ENCODE measurements around the gene ZBTB8A. TPM values are rescaled to one million over a fixed set of nuclear protein-coding genes. Genes with fewer than 3 reads are reported as not detected.

Gene ZBTB8A
- total RNA-seq, 4 donors from 2014 or later: 2.5 to 5.2 (median 3.9) TPM

- in situ Hi-C loops (cut with MboI; ENCODE audit: low sequenced_read_pairs in 4 of 4): no loop called here
- no peak overlapping the region for H3K27ac ChIP-seq
- H3K27me3 ChIP-seq: no peaks in the 10 kb centered on the region
- ATAC-seq: no peak
- no peak overlapping the region for H3K4me3 ChIP-seq
- no peaks in the 10 kb centered on the region for H3K4me1 ChIP-seq
- intact Hi-C loops (cut with DNase I; ENCODE audit: low total_unique reads): no loop called here
- H3K36me3 ChIP-seq: no peaks in the 10 kb centered on the region
- no peak for TF ChIP-seq POLR2A (IDR thresholded peaks at IDR 0.05)
- H3K9me3 ChIP-seq: no peaks in the 10 kb centered on the region
- DNase-seq: no peak
Measured at GRCh38 chr1:32580348-32581017, 41.3 kb downstream of the ZBTB8A start.

DNA sequence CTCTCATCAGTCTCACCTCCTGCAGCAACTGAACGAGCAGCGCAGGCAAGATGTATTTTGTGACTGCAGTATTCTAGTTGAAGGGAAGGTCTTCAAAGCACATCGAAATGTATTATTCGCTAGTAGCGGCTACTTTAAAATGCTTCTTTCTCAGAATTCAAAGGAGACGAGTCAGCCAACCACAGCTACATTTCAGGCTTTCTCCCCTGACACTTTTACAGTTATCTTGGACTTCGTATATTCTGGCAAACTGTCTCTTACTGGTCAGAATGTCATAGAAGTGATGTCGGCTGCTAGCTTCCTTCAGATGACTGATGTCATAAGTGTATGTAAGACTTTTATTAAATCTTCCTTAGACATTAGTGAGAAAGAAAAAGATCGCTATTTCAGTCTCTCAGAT, 53.7 kb downstream of the ZBTB8A start:
- TF ChIP-seq POLR2A (IDR thresholded peaks at IDR 0.05): no peak
- TF ChIP-seq, protein P1, sequence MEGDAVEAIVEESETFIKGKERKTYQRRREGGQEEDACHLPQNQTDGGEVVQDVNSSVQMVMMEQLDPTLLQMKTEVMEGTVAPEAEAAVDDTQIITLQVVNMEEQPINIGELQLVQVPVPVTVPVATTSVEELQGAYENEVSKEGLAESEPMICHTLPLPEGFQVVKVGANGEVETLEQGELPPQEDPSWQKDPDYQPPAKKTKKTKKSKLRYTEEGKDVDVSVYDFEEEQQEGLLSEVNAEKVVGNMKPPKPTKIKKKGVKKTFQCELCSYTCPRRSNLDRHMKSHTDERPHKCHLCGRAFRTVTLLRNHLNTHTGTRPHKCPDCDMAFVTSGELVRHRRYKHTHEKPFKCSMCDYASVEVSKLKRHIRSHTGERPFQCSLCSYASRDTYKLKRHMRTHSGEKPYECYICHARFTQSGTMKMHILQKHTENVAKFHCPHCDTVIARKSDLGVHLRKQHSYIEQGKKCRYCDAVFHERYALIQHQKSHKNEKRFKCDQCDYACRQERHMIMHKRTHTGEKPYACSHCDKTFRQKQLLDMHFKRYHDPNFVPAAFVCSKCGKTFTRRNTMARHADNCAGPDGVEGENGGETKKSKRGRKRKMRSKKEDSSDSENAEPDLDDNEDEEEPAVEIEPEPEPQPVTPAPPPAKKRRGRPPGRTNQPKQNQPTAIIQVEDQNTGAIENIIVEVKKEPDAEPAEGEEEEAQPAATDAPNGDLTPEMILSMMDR (IDR thresholded peaks at IDR 0.05 in 4 of 5, conservative IDR thresholded peaks at IDR 0.05 in 1 of 5): no peak
- no peaks in the 10 kb centered on the region for H3K4me1 ChIP-seq
- in situ Hi-C loops (cut with MboI; ENCODE audit: low sequenced_read_pairs in 4 of 4) (no loop called here), intact Hi-C loops (cut with DNase I; ENCODE audit: low total_unique reads) (no loop called here)
- no peaks in the 10 kb centered on the region for H3K9me3 ChIP-seq
- peaks cover 0 to 26% of the 10 kb centered on the region in 2 donors for H3K36me3 ChIP-seq
- DNase-seq: no peak
- ATAC-seq: no peak
- no peak overlapping the region for H3K27ac ChIP-seq
- H3K27me3 ChIP-seq: no peaks in the 10 kb centered on the region
- no peak overlapping the region for H3K4me3 ChIP-seq

- TF ChIP-seq, protein P1 (IDR thresholded peaks at IDR 0.05 in 4 of 5, conservative IDR thresholded peaks at IDR 0.05 in 1 of 5): no peak
- no peak for TF ChIP-seq POLR2A (IDR thresholded peaks at IDR 0.05)
Measured at GRCh38 chr1:32600034-32600433, 60.8 kb downstream of the ZBTB8A start.

DNA sequence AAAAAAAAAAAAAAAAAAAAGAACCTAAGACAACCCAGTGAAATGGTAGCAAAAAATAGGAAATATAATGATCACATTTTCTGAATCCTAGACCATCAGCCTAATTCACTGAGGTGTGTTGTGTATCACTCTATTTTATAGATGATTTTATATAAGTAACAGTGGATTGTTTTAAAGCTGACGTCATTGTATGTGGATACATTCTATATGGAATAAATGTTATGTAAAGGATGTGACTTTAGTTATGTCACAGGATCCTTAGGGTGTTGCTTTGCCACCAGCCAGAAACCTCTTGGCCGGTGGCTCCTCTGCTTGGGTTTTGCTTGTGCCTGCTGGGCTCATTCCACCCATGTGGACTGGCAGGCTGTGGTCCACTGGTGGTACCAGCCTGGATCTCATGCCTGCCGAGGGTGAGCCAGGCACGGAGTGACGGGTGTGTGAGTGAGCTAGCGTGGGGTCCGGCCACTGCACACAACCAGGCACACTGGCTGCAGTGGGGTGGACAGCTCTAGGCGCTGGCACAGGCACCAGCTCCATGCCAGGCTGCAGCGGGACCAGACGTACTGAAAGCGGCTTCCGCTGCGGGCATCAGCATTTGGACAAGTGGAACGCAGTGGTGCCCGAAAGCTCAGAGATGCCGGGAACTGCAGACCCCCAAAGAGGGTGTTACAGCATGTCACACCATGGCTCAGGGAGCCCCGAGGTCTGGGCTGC, 66.6 kb downstream of the ZBTB8A start:
- no peaks in the 10 kb centered on the region for H3K36me3 ChIP-seq
- no peaks in the 10 kb centered on the region for H3K27me3 ChIP-seq
- no peaks in the 10 kb centered on the region for H3K4me1 ChIP-seq
- H3K27ac ChIP-seq: no peak overlapping the region
- H3K9me3 ChIP-seq: no peaks in the 10 kb centered on the region
- H3K4me3 ChIP-seq: no peak overlapping the region
- in situ Hi-C loops (cut with MboI; ENCODE audit: low sequenced_read_pairs in 4 of 4): no loop called here
- TF ChIP-seq, protein P1 (IDR thresholded peaks at IDR 0.05 in 4 of 5, conservative IDR thresholded peaks at IDR 0.05 in 1 of 5): no peak
- TF ChIP-seq POLR2A (IDR thresholded peaks at IDR 0.05): no peak
- DNase-seq (no peak), ATAC-seq (no peak)
- intact Hi-C loops (cut with DNase I; ENCODE audit: low total_unique reads): no loop called here

More at GRCh38 chr1:32600034-32600433, 60.8 kb downstream of the ZBTB8A start:
- Histone ChIP-seq H3K36me3 (peaks cover 0 to 21% of the 10 kb centered on the region in 2 donors), H3K9me3 (no peaks in the 10 kb centered on the region), H3K27ac (no peak overlapping the region), H3K4me3 (no peak overlapping the region), H3K4me1 (no peaks in the 10 kb centered on the region), H3K27me3 (no peaks in the 10 kb centered on the region)
- DNase-seq (no peak), ATAC-seq (no peak)
- in situ Hi-C loops (cut with MboI; ENCODE audit: low sequenced_read_pairs in 4 of 4): no loop called here
- intact Hi-C loops (cut with DNase I; ENCODE audit: low total_unique reads): no loop called here

DNA sequence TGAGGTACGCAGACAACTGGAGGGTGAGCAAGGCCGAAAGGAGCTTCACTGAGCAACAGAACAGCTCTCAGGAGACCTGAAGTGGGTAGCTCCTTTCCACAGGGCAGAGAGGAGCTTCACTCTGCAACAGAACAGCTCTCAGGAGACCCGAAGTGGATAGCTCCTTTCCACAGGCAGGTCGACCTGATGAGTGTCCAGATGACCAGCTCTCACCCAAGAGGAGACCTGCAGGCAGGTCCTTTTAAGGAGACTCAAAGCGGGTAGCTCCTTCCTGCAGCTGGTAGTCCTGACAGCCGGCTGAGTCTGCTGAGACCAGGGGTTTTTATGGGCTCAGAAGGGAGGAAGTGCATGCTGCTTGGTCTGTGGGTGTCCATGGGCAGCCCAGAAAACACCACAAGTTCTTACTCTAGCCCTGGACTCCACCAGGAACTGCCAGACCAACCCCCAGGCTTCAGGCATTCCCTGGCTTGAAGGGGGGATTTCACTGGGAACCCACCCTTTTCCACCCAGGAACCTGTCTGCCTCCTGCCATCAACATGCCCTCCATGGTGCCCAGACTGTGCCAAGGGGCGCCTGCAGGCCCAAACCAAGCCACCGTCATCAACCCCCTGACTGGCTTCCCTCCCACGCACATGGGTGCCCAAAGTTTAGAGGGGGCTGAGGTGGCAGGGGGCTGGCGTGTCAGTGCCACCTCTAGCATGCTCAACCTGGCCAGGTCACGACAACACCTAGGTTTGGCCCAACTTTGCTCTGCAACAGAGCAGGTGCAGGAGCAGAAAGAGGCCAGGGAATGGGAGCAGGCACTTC, 67.5 kb downstream of the ZBTB8A start:
- Histone ChIP-seq H3K27me3 (no peaks in the 10 kb centered on the region), H3K27ac (no peak overlapping the region), H3K36me3 (no peaks in the 10 kb centered on the region), H3K9me3 (no peaks in the 10 kb centered on the region), H3K4me1 (peaks cover 0 to 4% of the 10 kb centered on the region in 2 donors), H3K4me3 (no peak overlapping the region)
- in situ Hi-C loops (cut with MboI; ENCODE audit: low sequenced_read_pairs in 4 of 4) (no loop called here), intact Hi-C loops (cut with DNase I; ENCODE audit: low total_unique reads) (no loop called here)
- DNase-seq: no peak
- no peak for ATAC-seq
- TF ChIP-seq POLR2A (IDR thresholded peaks at IDR 0.05): no peak
- TF ChIP-seq, protein P1 (IDR thresholded peaks at IDR 0.05 in 4 of 5, conservative IDR thresholded peaks at IDR 0.05 in 1 of 5): no peak
